Upper lobe of left lung (tissue), 6 donors: ENCODE data around the gene CNGB1. TPM values are rescaled to one million over a fixed set of nuclear protein-coding genes. Genes with fewer than 3 reads are reported as not detected.

Source experiments
- ATAC-seq, 2 donors: fragments of 200-7000 bp; cut with Tn5 transposase; one replicate each; pipeline ENCODE4 v1.9.1; 2022; ENCODE audit warnings: mild to moderate bottlenecking in 2 of 2, moderate library complexity in 2 of 2; ENCODE audit not compliant: low FRiP score in 2 of 2
- DNase-seq, 2 donors: peaks; one replicate each; pipeline ENCODE4 v3.0.0-alpha.2; 2019 to 2020
- H3K27ac ChIP-seq, 4 donors: fragments of 200-600 bp; sonication (generic); one replicate each; pipeline ENCODE4 v1.5.1; 2016 to 2019
- H3K27me3 ChIP-seq, 4 donors: fragments of 200-600 bp; sonication (generic); one replicate each; pipeline ENCODE4 v1.5.1; 2017 to 2019
- H3K36me3 ChIP-seq, 4 donors: fragments of 200-600 bp; sonication (generic); one replicate each; pipeline ENCODE4 v1.5.1; 2016 to 2019
- H3K4me1 ChIP-seq, 4 donors: fragments of 200-600 bp; sonication (generic); one replicate each; pipeline ENCODE4 v1.5.1; 2018 to 2019
- H3K4me3 ChIP-seq, 4 donors: fragments of 200-600 bp; sonication (generic); one replicate each; pipeline ENCODE4 v1.5.1; 2017 to 2019; ENCODE audit warnings: mild to moderate bottlenecking in 2 of 4, moderate library complexity in 1 of 4
- H3K9me3 ChIP-seq, 4 donors: fragments of 200-600 bp; sonication (generic); one replicate each; pipeline ENCODE4 v1.5.1; 2018 to 2019
- EP300 ChIP-seq, 4 donors: sonication (generic); formaldehyde crosslinking; IDR thresholded peaks; one replicate each; pipeline ENCODE4 v1.5.1; 2017; ENCODE audit warnings: antibody characterized with exemption in 4 of 4, control low read depth in 2 of 4
- POLR2A ChIP-seq, 4 donors: fragments of 450-650 bp; IDR thresholded peaks; one replicate each; pipeline ENCODE4 v1.5.1; 2016 to 2017; ENCODE audit warnings: antibody characterized with exemption in 4 of 4, mild to moderate bottlenecking in 2 of 4
- POLR2AphosphoS5 ChIP-seq, 2 donors: sonication (generic); formaldehyde crosslinking; IDR thresholded peaks; one replicate each; pipeline ENCODE4 v1.5.1; 2017; ENCODE audit warnings: antibody characterized with exemption in 2 of 2
- WGBS, 2 donors: methylation state at CpG; one replicate each; pipeline ENCODE4 v1.1.5; 2017 to 2018; 5-methylcytosine and 5-hydroxymethylcytosine counted together
- total RNA-seq, 6 donors: library from RNA; depleted of rRNA in 4 of 6; stranded (reverse); fragments of >200 nt in 4 of 6; gene quantifications; one replicate each; pipeline versions ENCODE4 v1.1.0 to v1.2.1, GENCODE V29; 2016 to 2021
- TF ChIP-seq, protein P1 (sequence below), 6 experiments: fragments of 450-650 bp in 4 of 6; fragments of 200-600 bp in 2 of 6; sonication (generic) in 2 of 6; IDR thresholded peaks; one replicate each; pipeline ENCODE4 v1.5.1; 2016 to 2019; ENCODE audit warnings: antibody characterized with exemption in 6 of 6
- donor health status: DM: no; HTN: no; CAD: no; lungs with moderate emphysema.
- donor health status: DM: no; HTN: yes; CAD: no; lungs with severe emphysema.

The CNGB1 gene
- total RNA-seq, 6 donors from 2014 or later, result 0.06 to 0.39 TPM; not detected in 4

- peak within 1 kb of the TSS; percentile 91 to 94 (median 92) for H3K27ac ChIP-seq
- peak in 1 of 2 donors; percentile 4 for ATAC-seq
- H3K9me3 ChIP-seq, result no peaks in the 10 kb centered on the region
- no peak for DNase-seq
- peaks cover 36 to 72% (median 44%) of the 10 kb centered on the region in 4 donors for H3K4me1 ChIP-seq
- peaks cover 13 to 47% (median 34%) of the 10 kb centered on the region in 4 donors for H3K36me3 ChIP-seq
- no peaks in the 10 kb centered on the region for H3K27me3 ChIP-seq
- peak within 1 kb of the TSS; percentile 70 to 92 (median 80) for H3K4me3 ChIP-seq
- 0 to 5% methylated on average over 8 to 15 of the region's 95 CpGs for WGBS, 2 donors
- TF ChIP-seq POLR2A (IDR thresholded peaks at IDR 0.05), result peak in 1 of 4 donors; percentile 45
- TF ChIP-seq, protein P1, sequence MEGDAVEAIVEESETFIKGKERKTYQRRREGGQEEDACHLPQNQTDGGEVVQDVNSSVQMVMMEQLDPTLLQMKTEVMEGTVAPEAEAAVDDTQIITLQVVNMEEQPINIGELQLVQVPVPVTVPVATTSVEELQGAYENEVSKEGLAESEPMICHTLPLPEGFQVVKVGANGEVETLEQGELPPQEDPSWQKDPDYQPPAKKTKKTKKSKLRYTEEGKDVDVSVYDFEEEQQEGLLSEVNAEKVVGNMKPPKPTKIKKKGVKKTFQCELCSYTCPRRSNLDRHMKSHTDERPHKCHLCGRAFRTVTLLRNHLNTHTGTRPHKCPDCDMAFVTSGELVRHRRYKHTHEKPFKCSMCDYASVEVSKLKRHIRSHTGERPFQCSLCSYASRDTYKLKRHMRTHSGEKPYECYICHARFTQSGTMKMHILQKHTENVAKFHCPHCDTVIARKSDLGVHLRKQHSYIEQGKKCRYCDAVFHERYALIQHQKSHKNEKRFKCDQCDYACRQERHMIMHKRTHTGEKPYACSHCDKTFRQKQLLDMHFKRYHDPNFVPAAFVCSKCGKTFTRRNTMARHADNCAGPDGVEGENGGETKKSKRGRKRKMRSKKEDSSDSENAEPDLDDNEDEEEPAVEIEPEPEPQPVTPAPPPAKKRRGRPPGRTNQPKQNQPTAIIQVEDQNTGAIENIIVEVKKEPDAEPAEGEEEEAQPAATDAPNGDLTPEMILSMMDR (IDR thresholded peaks at IDR 0.05), result no peak
Measured at GRCh38 chr16:57999971-58000705, 29.2 kb upstream of the CNGB1 start, which contains the start of gene ZNF319. Gene ZNF319 (minus strand): TSS chr16:58000672. CDS start chr16:57998265, 2,407 bp downstream.

- Histone ChIP-seq H3K4me1 (peaks cover 38 to 75% (median 46%) of the 10 kb centered on the region in 4 donors), H3K36me3 (peaks cover 13 to 51% (median 34%) of the 10 kb centered on the region in 4 donors), H3K4me3 (peak overlapping the region; percentile 49 to 92 (median 76)), H3K27ac (peak overlapping the region; percentile 91 to 94 (median 92)), H3K27me3 (no peaks in the 10 kb centered on the region), H3K9me3 (no peaks in the 10 kb centered on the region)
- 0 to 16% methylated on average over 6 of the region's 6 CpGs for WGBS, 2 donors
- TF ChIP-seq, protein P1 (IDR thresholded peaks at IDR 0.05), result no peak
- TF ChIP-seq POLR2AphosphoS5 (IDR thresholded peaks at IDR 0.05), result no peak
- peak in 1 of 4 donors; percentile 25 for TF ChIP-seq POLR2A (IDR thresholded peaks at IDR 0.05)
- DNase-seq (no peak), ATAC-seq (no peak)
Measured at GRCh38 chr16:57999366-57999970, 28.5 kb upstream of the CNGB1 start.

DNA sequence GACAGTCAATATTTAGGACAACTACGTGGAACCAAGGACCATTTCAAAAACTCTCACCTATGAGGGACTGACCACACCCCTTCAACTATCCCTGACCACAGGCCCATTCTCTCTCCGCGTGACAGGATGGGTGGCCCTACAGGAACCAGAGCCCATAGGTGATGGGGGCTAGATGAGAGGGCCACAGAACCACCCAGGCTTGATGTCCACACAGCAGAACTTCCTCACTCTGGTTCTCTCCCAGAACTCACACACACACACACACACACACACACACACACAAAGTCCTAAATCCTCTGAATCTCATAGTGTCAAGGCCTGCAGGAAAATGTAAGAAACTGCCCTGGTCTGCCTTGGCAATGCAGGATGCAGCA is 28.1 kb upstream of the CNGB1 start:
- no peaks in the 10 kb centered on the region for H3K27me3 ChIP-seq
- H3K9me3 ChIP-seq, result no peaks in the 10 kb centered on the region
- ATAC-seq (no peak), DNase-seq (no peak)
- peaks cover 13 to 52% (median 34%) of the 10 kb centered on the region in 4 donors for H3K36me3 ChIP-seq
- H3K27ac ChIP-seq, result peak overlapping the region; percentile 91 to 94 (median 92)
- H3K4me3 ChIP-seq, result peak overlapping the region in 2 of 4 donors; percentile 70 to 82
- TF ChIP-seq, protein P1 (IDR thresholded peaks at IDR 0.05), result no peak
- TF ChIP-seq POLR2AphosphoS5 (IDR thresholded peaks at IDR 0.05) (no peak), POLR2A (IDR thresholded peaks at IDR 0.05) (no peak), EP300 (IDR thresholded peaks at IDR 0.05) (no peak)
- WGBS, 2 donors, result 69 to 86% methylated on average over 3 of the region's 3 CpGs
- H3K4me1 ChIP-seq, result peaks cover 43 to 79% (median 50%) of the 10 kb centered on the region in 4 donors

- Histone ChIP-seq H3K4me1 (peaks cover 45 to 84% (median 55%) of the 10 kb centered on the region in 4 donors), H3K4me3 (no peak overlapping the region), H3K27me3 (no peaks in the 10 kb centered on the region), H3K27ac (peak overlapping the region; percentile 91 to 94 (median 92)), H3K9me3 (no peaks in the 10 kb centered on the region), H3K36me3 (peaks cover 13 to 54% (median 34%) of the 10 kb centered on the region in 4 donors)
- ATAC-seq (peak in 1 of 2 donors; percentile 38), DNase-seq (peak; percentile 82 to 87)
- TF ChIP-seq EP300 (IDR thresholded peaks at IDR 0.05), result no peak
- TF ChIP-seq POLR2AphosphoS5 (IDR thresholded peaks at IDR 0.05), result no peak
- no peak for TF ChIP-seq POLR2A (IDR thresholded peaks at IDR 0.05)
- TF ChIP-seq, protein P1 (IDR thresholded peaks at IDR 0.05), result no peak
- 39 to 45% methylated on average over 5 to 7 of the region's 8 CpGs for WGBS, 2 donors
Measured at GRCh38 chr16:57998486-57998885, 27.6 kb upstream of the CNGB1 start.
